H1 (cell line): Measurements from ENCODE around the gene QPCTL. TPM values are rescaled to one million over a fixed set of nuclear protein-coding genes. Genes with fewer than 3 reads are reported as not detected.
"Not testable (repeated sequence)": the region's sequence is repeated elsewhere in the genome, so short reads cannot be mapped to it uniquely, and the experiment has no call there.

Experiments
- CTCF ChIA-PET: fragments of 300-600 bp; sonication (Branson Sonifier 250); formaldehyde crosslinking; loops from one replicate; lab custom pipeline; 2021; ENCODE audit not compliant: partially characterized antibody; lab: Charles Lee
- POLR2A ChIA-PET: fragments of 300-600 bp; sonication (Branson Sonifier 250); formaldehyde crosslinking; loops from one replicate; lab custom pipeline; 2021; ENCODE audit warnings: inconsistent platforms; ENCODE audit not compliant: partially characterized antibody; lab: Charles Lee
- DNase-seq, 2 experiments: peaks; one replicate each; pipeline versions ENCODE4 v3.0.0 to v3.0.0-alpha.2; 2010 to 2022; ENCODE audit warnings: low spot score in 2 of 2, low read depth in 1 of 2, mixed read lengths in 1 of 2
- FAIRE-seq: peaks from 2 replicates; lab custom pipeline; 2011; peaks lifted over from hg19 to GRCh38; lab: Jason Lieb, UNC
- H2AFZ ChIP-seq: 2 replicates; pipeline ENCODE4 v1.8.1; 2012; ENCODE audit warnings: low read length, inconsistent platforms
- H2AK5ac ChIP-seq: 2 replicates; pipeline ENCODE4 v1.6.1; 2013; ENCODE audit warnings: low read depth, low read length
- H2BK120ac ChIP-seq: replicated peaks from 2 replicates; pipeline ENCODE3; 2013; ENCODE audit warnings: low read depth, low read length, inconsistent platforms
- H2BK12ac ChIP-seq: 2 replicates; pipeline ENCODE4 v1.6.1; 2013; ENCODE audit warnings: low read depth, low read length
- H2BK15ac ChIP-seq: 2 replicates; pipeline ENCODE4 v1.6.1; 2013; ENCODE audit warnings: low read length
- H2BK20ac ChIP-seq: 2 replicates; pipeline ENCODE4 v1.6.1; 2013; ENCODE audit warnings: low read length
- H2BK5ac ChIP-seq: 2 replicates; pipeline ENCODE4 v1.6.1; 2013; ENCODE audit warnings: low read depth, low read length
- H3K14ac ChIP-seq: 2 replicates; pipeline ENCODE4 v1.6.1; 2013; ENCODE audit warnings: inconsistent platforms; ENCODE audit not compliant: insufficient read length
- H3K18ac ChIP-seq: 2 replicates; pipeline ENCODE4 v1.6.1; 2013; ENCODE audit warnings: low read length; ENCODE audit errors: extremely low read depth
- H3K23ac ChIP-seq: 2 replicates; pipeline ENCODE4 v1.6.1; 2013; ENCODE audit warnings: inconsistent platforms; ENCODE audit not compliant: insufficient read length
- H3K23me2 ChIP-seq: 2 replicates; pipeline ENCODE4 v1.6.1; 2013; ENCODE audit warnings: low read depth, low read length
- H3K27ac ChIP-seq: 2 replicates; pipeline ENCODE4 v1.6.1; 2011; ENCODE audit warnings: low read depth, low read length, inconsistent platforms
- H3K27me3 ChIP-seq, 4 experiments: replicated peaks in 1 of 4; 1 replicate in 1 of 4; 2 replicates in 3 of 4; pipeline versions ENCODE4 v1.6.1 to v1.8.1; 2011 to 2013; ENCODE audit warnings: low read length in 3 of 4, mild to moderate bottlenecking in 3 of 4, inconsistent platforms in 2 of 4, mixed read lengths in 2 of 4, moderate library complexity in 1 of 4; ENCODE audit not compliant: control insufficient read depth in 3 of 4, insufficient read depth in 3 of 4; ENCODE audit errors: extremely low read depth in 1 of 4
- H3K36me3 ChIP-seq, 4 experiments: 2 replicates each; pipeline versions ENCODE4 v1.6.1 to v1.8.1; 2011 to 2013; ENCODE audit warnings: mild to moderate bottlenecking in 4 of 4, low read length in 3 of 4, moderate library complexity in 2 of 4, control low read depth in 1 of 4, inconsistent platforms in 1 of 4; ENCODE audit not compliant: insufficient read depth in 4 of 4, control insufficient read depth in 2 of 4
- H3K4ac ChIP-seq: replicated peaks from 2 replicates; pipeline ENCODE3; 2013; ENCODE audit warnings: low read length, low read depth, mixed read lengths, inconsistent platforms; ENCODE audit not compliant: insufficient read length
- H3K4me1 ChIP-seq, 4 experiments: replicated peaks in 1 of 4; 1 replicate in 1 of 4; 2 replicates in 3 of 4; pipeline versions ENCODE4 v1.6.1 to v1.8.1; 2011 to 2013; ENCODE audit warnings: low read length in 3 of 4, inconsistent platforms in 2 of 4, mixed read lengths in 1 of 4; ENCODE audit not compliant: insufficient read depth in 4 of 4, control insufficient read depth in 3 of 4
- H3K4me2 ChIP-seq, 2 experiments: 2 replicates each; pipeline versions ENCODE4 v1.6.1 to v1.8.1; 2011 to 2013; ENCODE audit warnings: low read depth in 2 of 2, low read length in 2 of 2, control low read depth in 1 of 2, inconsistent platforms in 1 of 2, mild to moderate bottlenecking in 1 of 2; ENCODE audit not compliant: insufficient read depth in 1 of 2
- H3K4me3 ChIP-seq, 4 experiments: fragments of 200-600, 300-600 bp in 1 of 4; sonication (generic), shearing (Covaris generic), sonication (Bioruptor Twin) in 1 of 4; 2 replicates each; pipeline versions ENCODE4 v1.5.1 to v1.8.1; 2011 to 2016; ENCODE audit warnings: low read length in 4 of 4, low read depth in 3 of 4, control low read depth in 2 of 4, inconsistent platforms in 2 of 4, mild to moderate bottlenecking in 2 of 4, mixed read lengths in 1 of 4, moderate library complexity in 1 of 4; ENCODE audit not compliant: insufficient read depth in 2 of 4; ENCODE audit errors: extremely low read depth in 1 of 4
- H3K56ac ChIP-seq: replicated peaks from 2 replicates; pipeline ENCODE3; 2013; ENCODE audit warnings: low read depth, mild to moderate bottlenecking, mixed read lengths, low read length, inconsistent platforms; ENCODE audit not compliant: insufficient read length
- H3K79me1 ChIP-seq: 2 replicates; pipeline ENCODE4 v1.6.1; 2013; ENCODE audit warnings: low read depth, low read length, control low read depth
- H3K79me2 ChIP-seq, 2 experiments: 2 replicates each; pipeline versions ENCODE4 v1.6.1 to v1.8.1; 2012 to 2013; ENCODE audit warnings: low read length in 2 of 2, mild to moderate bottlenecking in 2 of 2, inconsistent platforms in 1 of 2; ENCODE audit not compliant: insufficient read depth in 2 of 2, control insufficient read depth in 1 of 2
- H3K9ac ChIP-seq, 4 experiments: replicated peaks in 1 of 4; 1 replicate in 1 of 4; 2 replicates in 3 of 4; pipeline versions ENCODE4 v1.6.1 to v1.8.1; 2011 to 2013; ENCODE audit warnings: low read depth in 3 of 4, low read length in 3 of 4, control low read depth in 2 of 4, mild to moderate bottlenecking in 2 of 4, moderate library complexity in 2 of 4, inconsistent platforms in 1 of 4; ENCODE audit errors: extremely low read depth in 1 of 4
- H3K9me3 ChIP-seq, 2 experiments: 2 replicates each; pipeline versions ENCODE4 v1.6.1 to v1.8.1; 2012 to 2013; ENCODE audit warnings: mild to moderate bottlenecking in 2 of 2, moderate library complexity in 2 of 2, control low read depth in 1 of 2, inconsistent platforms in 1 of 2, low read depth in 1 of 2, low read length in 1 of 2, mixed read lengths in 1 of 2; ENCODE audit not compliant: insufficient read depth in 2 of 2
- H4K20me1 ChIP-seq, 2 experiments: replicated peaks in 1 of 2; 2 replicates each; pipeline versions ENCODE3 to v1.8.1; 2011 to 2013; ENCODE audit warnings: inconsistent platforms in 2 of 2, low read length in 2 of 2, mild to moderate bottlenecking in 1 of 2; ENCODE audit not compliant: insufficient read depth in 2 of 2, control insufficient read depth in 1 of 2
- H4K5ac ChIP-seq: 2 replicates; pipeline ENCODE4 v1.6.1; 2013; ENCODE audit warnings: low read length, low read depth, mixed read lengths, inconsistent platforms; ENCODE audit not compliant: insufficient read length
- H4K8ac ChIP-seq: 2 replicates; pipeline ENCODE4 v1.8.0; 2013; ENCODE audit warnings: mild to moderate bottlenecking, moderate library complexity, low read length, inconsistent platforms; ENCODE audit not compliant: insufficient read depth; ENCODE audit errors: extremely low read depth
- H4K91ac ChIP-seq: replicated peaks from 2 replicates; pipeline ENCODE3; 2013; ENCODE audit warnings: low read length, mixed read lengths, inconsistent platforms; ENCODE audit not compliant: insufficient read length
- BCL11A ChIP-seq, 2 experiments: IDR thresholded peaks; one replicate each; pipeline ENCODE4 v1.6.1; 2011; ENCODE audit warnings: low read depth in 2 of 2, low read length in 2 of 2, mild to moderate bottlenecking in 2 of 2
- CHD2 ChIP-seq: IDR thresholded peaks from 2 replicates; pipeline ENCODE4 v1.6.1; 2012; ENCODE audit warnings: low read length, improper control_type of control experiment
- CTBP2 ChIP-seq: IDR thresholded peaks from 2 replicates; pipeline ENCODE4 v1.7.0; 2011; ENCODE audit warnings: borderline replicate concordance, mild to moderate bottlenecking, moderate library complexity, mixed read lengths, low read length; ENCODE audit not compliant: insufficient read depth, insufficient read length
- GABPA ChIP-seq: IDR thresholded peaks from 2 replicates; pipeline ENCODE4 v1.6.1; 2011; ENCODE audit warnings: mild to moderate bottlenecking, low read length, moderate library complexity, borderline replicate concordance; ENCODE audit not compliant: insufficient read depth
- HDAC2 ChIP-seq, 2 experiments: fragments of 300-600 bp in 1 of 2; sonication (generic) in 1 of 2; IDR thresholded peaks; 2 replicates each; pipeline ENCODE4 v1.6.1; 2011 to 2012; ENCODE audit warnings: low read depth in 2 of 2, low read length in 2 of 2, mild to moderate bottlenecking in 2 of 2, moderate library complexity in 2 of 2, borderline replicate concordance in 1 of 2, inconsistent platforms in 1 of 2
- NRF1 ChIP-seq: IDR thresholded peaks from 2 replicates; pipeline ENCODE4 v1.6.1; 2011; ENCODE audit warnings: mild to moderate bottlenecking, low read depth, low read length, improper control_type of control experiment
- POLR2A ChIP-seq, 2 experiments: IDR thresholded peaks; 1 replicate in 1 of 2; 2 replicates in 1 of 2; pipeline ENCODE4 v1.6.1; 2011; ENCODE audit warnings: low read depth in 2 of 2, low read length in 2 of 2, mild to moderate bottlenecking in 2 of 2; ENCODE audit errors: control extremely low read depth in 1 of 2
- POU5F1 ChIP-seq: IDR thresholded peaks from 2 replicates; pipeline ENCODE4 v1.6.1; 2011; ENCODE audit warnings: low read depth, mild to moderate bottlenecking, low read length, moderate library complexity
- SP2 ChIP-seq: IDR thresholded peaks from 2 replicates; pipeline ENCODE4 v1.6.1; 2012; ENCODE audit warnings: mild to moderate bottlenecking, low read length, inconsistent platforms
- SRF ChIP-seq: IDR thresholded peaks from 2 replicates; pipeline ENCODE4 v1.6.1; 2011; ENCODE audit warnings: mild to moderate bottlenecking, low read depth, low read length, moderate library complexity
- TAF1 ChIP-seq: IDR thresholded peaks from 2 replicates; pipeline ENCODE4 v1.6.1; 2011; ENCODE audit warnings: mild to moderate bottlenecking, low read depth, low read length
- YY1 ChIP-seq: IDR thresholded peaks from 2 replicates; pipeline ENCODE4 v1.6.1; 2011; ENCODE audit warnings: low read depth, mild to moderate bottlenecking, low read length
- WGBS, 2 experiments: shearing (Covaris generic) in 1 of 2; methylation state at CpG; one replicate each; pipeline versions ENCODE4 v1.1.6 to v1.1.7; 2013 to 2015; ENCODE audit warnings: low lambda C conversion rate in 2 of 2, mixed read lengths in 2 of 2, inconsistent platforms in 1 of 2, low coverage in 1 of 2, missing lambda C conversion rate in 1 of 2; ENCODE audit not compliant: insufficient replicate concordance in 2 of 2, insufficient coverage in 1 of 2, insufficient read length in 1 of 2; ENCODE audit errors: extremely low coverage in 1 of 2, missing lambda C conversion rate in 1 of 2; 5-methylcytosine and 5-hydroxymethylcytosine counted together
- polyA plus RNA-seq, 7 experiments: library from polyadenylated mRNA; depleted of rRNA in 3 of 7; stranded (reverse) in 5 of 7; unstranded in 2 of 7; fragments of >200 nt in 5 of 7; fragments of 200-250 nt in 2 of 7; gene quantifications; 1 replicate in 5 of 7; 2 replicates in 1 of 7; 4 replicates in 1 of 7; pipeline versions ENCODE4 v1.2.1 to v1.2.3, GENCODE V29; 2011 to 2013; ENCODE audit warnings: missing spikeins in 2 of 7, mixed read lengths in 2 of 7
- total RNA-seq: library from RNA; stranded (reverse); fragmentation: NEBNext Ultra II Directional; extraction: Animal tissue kit (Norgen Biotek cat#: 25700); gene quantifications from 2 replicates; pipeline ENCODE4 v1.2.1, GENCODE V29; 2021

The QPCTL gene
- total and polyA plus RNA-seq, 2 of the 8 experiments (the other 6 are each of a cell fraction or from before 2014, with no cell fraction given): 25.2 to 35.3 TPM

DNA sequence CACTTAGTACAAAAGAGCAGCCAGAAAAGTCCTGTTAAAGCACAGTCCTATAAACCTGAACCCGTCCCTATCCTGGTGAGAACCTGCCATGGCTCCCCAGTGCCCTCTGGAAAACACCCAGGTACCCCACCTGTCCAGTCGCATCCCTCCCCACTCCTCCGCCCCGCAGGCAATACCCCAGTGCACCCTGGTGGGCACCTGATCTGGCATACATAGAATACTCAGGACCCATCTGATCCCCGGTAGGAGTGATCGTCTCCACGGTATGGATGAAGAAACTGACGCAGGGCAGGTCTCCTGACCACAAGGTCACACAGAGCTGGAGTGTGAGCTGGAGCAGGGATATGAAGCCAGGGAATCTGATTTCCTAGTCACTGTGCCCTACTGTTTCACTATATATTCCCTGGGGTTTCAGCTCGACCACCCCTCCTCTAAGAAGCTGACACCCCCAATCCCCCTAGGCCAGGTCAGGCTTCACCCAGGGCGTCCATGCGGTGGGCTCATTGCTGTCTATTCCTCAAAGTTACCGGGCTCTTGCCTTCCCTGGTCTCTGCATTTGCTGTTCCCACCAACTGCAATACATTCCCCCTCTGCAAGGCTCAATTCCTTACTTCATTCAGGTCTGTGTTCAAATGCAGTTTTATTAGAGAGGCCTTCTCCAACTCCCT, 25.7 kb downstream of the QPCTL start (continued):
- TF ChIP-seq GABPA (no peak), POU5F1 (no peak), SP2 (no peak), CHD2 (no peak), BCL11A (IDR thresholded peaks at IDR 0.05; ENCODE audit: low read depth in 2 of 2, low read length in 2 of 2) (no peak), SRF (no peak), YY1 (no peak), TAF1 (peak; percentile 6; the same call in 1 of the 2 replicates), CTBP2 (no peak), HDAC2 (IDR thresholded peaks at IDR 0.05; ENCODE audit: borderline replicate concordance in 1 of 2, low read depth in 2 of 2, low read length in 2 of 2) (0 out of 4 replicates have a peak, but pooled peaks of 1 of the 2 experiments have one; percentile 57), POLR2A (IDR thresholded peaks at IDR 0.05; ENCODE audit: control extremely low read depth in 1 of 2, low read depth in 2 of 2, low read length in 2 of 2) (peak; percentile 45 to 70), NRF1 (no peak)

DNA sequence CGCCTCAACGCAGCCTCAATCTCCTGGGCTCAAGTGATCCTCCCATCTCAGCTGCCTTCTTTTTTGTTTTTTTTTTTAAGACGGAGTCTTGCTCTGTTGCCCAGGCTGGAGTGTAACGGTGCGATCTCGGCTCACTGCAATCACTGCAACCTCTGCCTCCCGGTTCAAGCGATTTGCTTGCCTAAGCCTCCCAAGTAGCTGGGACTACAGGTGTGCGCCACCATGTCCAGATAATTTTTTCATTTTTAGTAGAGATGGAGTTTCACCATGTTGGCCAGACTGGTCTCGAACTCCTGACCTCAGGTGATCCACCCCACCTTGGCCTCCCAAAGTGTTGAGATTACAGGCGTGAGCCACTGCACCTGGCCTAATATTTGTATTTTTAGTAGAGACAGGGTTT, 27.6 kb downstream of the QPCTL start:
- H3K4ac ChIP-seq, H3K27ac ChIP-seq, H3K4me3 ChIP-seq, H4K5ac ChIP-seq, FAIRE-seq, H2BK120ac ChIP-seq, H2BK15ac ChIP-seq, H2BK20ac ChIP-seq, H2BK5ac ChIP-seq, H3K23ac ChIP-seq, H3K18ac ChIP-seq, H3K56ac ChIP-seq, H4K91ac ChIP-seq, H3K9me3 ChIP-seq, H2BK12ac ChIP-seq, DNase-seq, H3K27me3 ChIP-seq, H2AK5ac ChIP-seq, H3K4me2 ChIP-seq, H2AFZ ChIP-seq, H3K14ac ChIP-seq, H4K8ac ChIP-seq, H4K20me1 ChIP-seq, H3K79me1 ChIP-seq, H3K9ac ChIP-seq, H3K4me1 ChIP-seq: not testable (repeated sequence)
- Histone ChIP-seq H3K36me3 (peaks cover 4 to 14% (median 8%) of the 10 kb centered on the region in 4 experiments; a peak in 5 of 8 replicates), H3K79me2 (peaks cover 6 to 43% of the 10 kb centered on the region in 2 experiments), H3K23me2 (peaks cover 13% of the 10 kb centered on the region)
- WGBS, 2 experiments: 93% methylated on average over 11 of the region's 11 CpGs; no CpG with 5 or more reads in 1 of the 2 experiments
- POLR2A ChIA-PET: interaction anchor here (0.8 to 20.0 kb wide), 4 partner anchors 9 to 46 kb away, joined by 4 to 284 read pairs (median 78); partner anchors contain the start of genes FBXO46 and SIX5
- CTCF ChIA-PET: interaction anchor here (1.0 to 2.4 kb wide), 5 partner anchors 10 to 46 kb away, joined by 3 to 9 read pairs (median 4); partner anchors contain the start of genes FBXO46, QPCTL and SNRPD2
